Measurements from ENCODE around the gene TNS4. TPM values are rescaled to one million over a fixed set of nuclear protein-coding genes. Genes with fewer than 3 reads are reported as not detected.
A peak's percentile ranks its signal among the peaks of the same experiment; 100 is the strongest.

The TNS4 gene
- total RNA-seq, 1 experiment from 2014 or later = 522 TPM

- DNase-seq (ENCODE audit: unreplicated experiment) = peak; percentile 69
- ChIA-PET POLR2A (interaction anchor here (1.0 to 15.6 kb wide), 5 partner anchors 18 to 52 kb away, joined by 3 to 614 read pairs (median 5); partner anchors contain the start of gene TNS4), CTCF (interaction anchor here (0.9 to 7.8 kb wide), 6 partner anchors 30 to 90 kb away, joined by 3 to 97 read pairs (median 6); no protein-coding TSS in a partner anchor)
- peak overlapping the region; percentile 19 for H3K27ac Mint-ChIP-seq (ENCODE audit: low read depth, unreplicated experiment)
- H3K36me3 Mint-ChIP-seq (ENCODE audit: insufficient read depth, unreplicated experiment) = peaks cover 7% of the 10 kb centered on the region
- H3K4me3 Mint-ChIP-seq (ENCODE audit: unreplicated experiment) = no peak overlapping the region
- H3K27me3 Mint-ChIP-seq (ENCODE audit: insufficient read depth, unreplicated experiment) = no peaks in the 10 kb centered on the region
- TF ChIP-seq, protein P1, sequence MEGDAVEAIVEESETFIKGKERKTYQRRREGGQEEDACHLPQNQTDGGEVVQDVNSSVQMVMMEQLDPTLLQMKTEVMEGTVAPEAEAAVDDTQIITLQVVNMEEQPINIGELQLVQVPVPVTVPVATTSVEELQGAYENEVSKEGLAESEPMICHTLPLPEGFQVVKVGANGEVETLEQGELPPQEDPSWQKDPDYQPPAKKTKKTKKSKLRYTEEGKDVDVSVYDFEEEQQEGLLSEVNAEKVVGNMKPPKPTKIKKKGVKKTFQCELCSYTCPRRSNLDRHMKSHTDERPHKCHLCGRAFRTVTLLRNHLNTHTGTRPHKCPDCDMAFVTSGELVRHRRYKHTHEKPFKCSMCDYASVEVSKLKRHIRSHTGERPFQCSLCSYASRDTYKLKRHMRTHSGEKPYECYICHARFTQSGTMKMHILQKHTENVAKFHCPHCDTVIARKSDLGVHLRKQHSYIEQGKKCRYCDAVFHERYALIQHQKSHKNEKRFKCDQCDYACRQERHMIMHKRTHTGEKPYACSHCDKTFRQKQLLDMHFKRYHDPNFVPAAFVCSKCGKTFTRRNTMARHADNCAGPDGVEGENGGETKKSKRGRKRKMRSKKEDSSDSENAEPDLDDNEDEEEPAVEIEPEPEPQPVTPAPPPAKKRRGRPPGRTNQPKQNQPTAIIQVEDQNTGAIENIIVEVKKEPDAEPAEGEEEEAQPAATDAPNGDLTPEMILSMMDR (IDR thresholded peaks at IDR 0.05; ENCODE audit: unreplicated experiment) = no peak
- BruUV-seq (replicated peaks) = no TSS peak
- peaks cover 34% of the 10 kb centered on the region for H3K4me1 Mint-ChIP-seq (ENCODE audit: insufficient read depth, unreplicated experiment)
- H3K9me3 Mint-ChIP-seq (ENCODE audit: unreplicated experiment) = no peaks in the 10 kb centered on the region
- intact Hi-C loops (cut with micrococcal nuclease) = no loop called here
Measured at GRCh38 chr17:40529991-40530390, 28.6 kb upstream of the TNS4 start.

DNA sequence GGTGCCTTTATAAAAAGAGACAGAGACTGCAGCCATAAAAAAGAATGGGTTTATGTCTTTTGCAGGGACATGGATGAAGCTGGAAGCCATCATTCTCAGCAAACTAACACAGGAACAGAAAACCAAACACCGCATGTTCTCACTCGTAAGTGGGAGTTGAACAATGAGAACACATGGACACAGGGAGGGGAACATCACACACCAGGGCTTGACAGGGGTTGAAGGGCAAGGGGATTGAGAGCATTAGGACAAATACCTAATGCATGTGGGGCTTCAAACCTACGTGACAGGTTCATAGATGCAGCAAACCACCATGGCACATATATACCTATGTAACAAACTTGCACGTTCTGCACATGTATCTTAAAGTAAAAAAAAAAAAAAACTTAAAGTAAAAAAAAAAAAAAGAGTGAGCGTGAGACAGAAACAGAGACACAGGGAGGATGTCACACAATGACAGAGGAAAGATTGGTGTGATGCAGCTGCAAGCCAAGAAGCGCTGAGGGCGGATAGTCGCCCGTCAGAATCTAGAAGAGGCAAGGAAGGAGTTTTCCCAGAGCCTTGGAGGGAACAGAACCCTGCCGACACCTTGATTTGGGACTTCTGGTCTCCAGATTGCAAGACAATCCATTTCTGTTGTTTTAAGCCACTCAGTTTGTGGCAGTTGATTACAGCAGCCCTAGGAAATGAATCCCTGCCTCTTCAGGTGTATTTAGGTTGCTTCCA is 27.4 kb upstream of the TNS4 start:
- Mint-ChIP-seq H3K4me3 (ENCODE audit: unreplicated experiment) (no peak overlapping the region), H3K4me1 (ENCODE audit: insufficient read depth, unreplicated experiment) (peaks cover 39% of the 10 kb centered on the region), H3K27ac (ENCODE audit: low read depth, unreplicated experiment) (peak overlapping the region; percentile 19), H3K36me3 (ENCODE audit: insufficient read depth, unreplicated experiment) (peaks cover 7% of the 10 kb centered on the region), H3K27me3 (ENCODE audit: insufficient read depth, unreplicated experiment) (no peaks in the 10 kb centered on the region), H3K9me3 (ENCODE audit: unreplicated experiment) (no peaks in the 10 kb centered on the region)
- no peak for DNase-seq (ENCODE audit: unreplicated experiment)
- CTCF ChIA-PET = interaction anchor here (1.2 to 1.4 kb wide), 2 partner anchors 15 to 47 kb away, joined by 3 to 4 read pairs; no protein-coding TSS in a partner anchor
- intact Hi-C loops (cut with micrococcal nuclease) = no loop called here
- POLR2A ChIA-PET = interaction anchor here (0.7 to 15.6 kb wide), 4 partner anchors 10 to 308 kb away, joined by 3 to 614 read pairs (median 241); partner anchors contain the start of gene TNS4
- BruUV-seq (replicated peaks) = no TSS peak
- TF ChIP-seq, protein P1 (IDR thresholded peaks at IDR 0.05; ENCODE audit: unreplicated experiment) = no peak

GRCh38 chr17:40526668-40527067 is 25.2 kb upstream of the TNS4 start:
- Mint-ChIP-seq H3K36me3 (ENCODE audit: insufficient read depth, unreplicated experiment) (peaks cover 10% of the 10 kb centered on the region), H3K27me3 (ENCODE audit: insufficient read depth, unreplicated experiment) (no peaks in the 10 kb centered on the region), H3K4me3 (ENCODE audit: unreplicated experiment) (no peak overlapping the region), H3K27ac (ENCODE audit: low read depth, unreplicated experiment) (no peak overlapping the region), H3K9me3 (ENCODE audit: unreplicated experiment) (peaks cover 7% of the 10 kb centered on the region), H3K4me1 (ENCODE audit: insufficient read depth, unreplicated experiment) (peaks cover 39% of the 10 kb centered on the region)
- TF ChIP-seq, protein P1 (IDR thresholded peaks at IDR 0.05; ENCODE audit: unreplicated experiment) = no peak
- CTCF ChIA-PET = interaction anchor here (0.6 to 1.3 kb wide), 4 partner anchors 12 to 111 kb away, joined by 3 to 4 read pairs (median 3); no protein-coding TSS in a partner anchor
- intact Hi-C loops (cut with micrococcal nuclease) = no loop called here
- POLR2A ChIA-PET = interaction anchor here (1.4 to 15.6 kb wide), 7 partner anchors 9 to 55 kb away, joined by 3 to 614 read pairs (median 22); partner anchors contain the start of gene TNS4
- no peak for DNase-seq (ENCODE audit: unreplicated experiment)
- no TSS peak for BruUV-seq (replicated peaks)

- POLR2A ChIA-PET = interaction anchor here (0.6 to 15.6 kb wide), 12 partner anchors 7 to 112 kb away, joined by 3 to 614 read pairs (median 16); partner anchors contain the start of gene TNS4
Measured at GRCh38 chr17:40525294-40525693, 23.9 kb upstream of the TNS4 start.

More at GRCh38 chr17:40525294-40525693, 23.9 kb upstream of the TNS4 start:
- no TSS peak for BruUV-seq (replicated peaks)
- CTCF ChIA-PET = interaction anchor here (0.6 to 4.7 kb wide), 3 partner anchors 9 to 1163 kb away, joined by 3 to 34 read pairs (median 3); no protein-coding TSS in a partner anchor
- intact Hi-C loops (cut with micrococcal nuclease) = no loop called here
- Mint-ChIP-seq H3K4me1 (ENCODE audit: insufficient read depth, unreplicated experiment) (peaks cover 36% of the 10 kb centered on the region), H3K27ac (ENCODE audit: low read depth, unreplicated experiment) (no peak overlapping the region), H3K27me3 (ENCODE audit: insufficient read depth, unreplicated experiment) (no peaks in the 10 kb centered on the region), H3K9me3 (ENCODE audit: unreplicated experiment) (peaks cover 7% of the 10 kb centered on the region), H3K36me3 (ENCODE audit: insufficient read depth, unreplicated experiment) (peaks cover 12% of the 10 kb centered on the region), H3K4me3 (ENCODE audit: unreplicated experiment) (no peak overlapping the region)
- no peak for DNase-seq (ENCODE audit: unreplicated experiment)
- TF ChIP-seq, protein P1 (IDR thresholded peaks at IDR 0.05; ENCODE audit: unreplicated experiment) = no peak
